SK-N-DZ (cell line): Measurements from ENCODE around the gene ADRA2A.

Experiments used
- DNase-seq: peaks from one replicate; pipeline ENCODE4 v3.0.0-alpha.2; 2015; ENCODE audit warnings: low spot score

ADRA2A gene

DNA sequence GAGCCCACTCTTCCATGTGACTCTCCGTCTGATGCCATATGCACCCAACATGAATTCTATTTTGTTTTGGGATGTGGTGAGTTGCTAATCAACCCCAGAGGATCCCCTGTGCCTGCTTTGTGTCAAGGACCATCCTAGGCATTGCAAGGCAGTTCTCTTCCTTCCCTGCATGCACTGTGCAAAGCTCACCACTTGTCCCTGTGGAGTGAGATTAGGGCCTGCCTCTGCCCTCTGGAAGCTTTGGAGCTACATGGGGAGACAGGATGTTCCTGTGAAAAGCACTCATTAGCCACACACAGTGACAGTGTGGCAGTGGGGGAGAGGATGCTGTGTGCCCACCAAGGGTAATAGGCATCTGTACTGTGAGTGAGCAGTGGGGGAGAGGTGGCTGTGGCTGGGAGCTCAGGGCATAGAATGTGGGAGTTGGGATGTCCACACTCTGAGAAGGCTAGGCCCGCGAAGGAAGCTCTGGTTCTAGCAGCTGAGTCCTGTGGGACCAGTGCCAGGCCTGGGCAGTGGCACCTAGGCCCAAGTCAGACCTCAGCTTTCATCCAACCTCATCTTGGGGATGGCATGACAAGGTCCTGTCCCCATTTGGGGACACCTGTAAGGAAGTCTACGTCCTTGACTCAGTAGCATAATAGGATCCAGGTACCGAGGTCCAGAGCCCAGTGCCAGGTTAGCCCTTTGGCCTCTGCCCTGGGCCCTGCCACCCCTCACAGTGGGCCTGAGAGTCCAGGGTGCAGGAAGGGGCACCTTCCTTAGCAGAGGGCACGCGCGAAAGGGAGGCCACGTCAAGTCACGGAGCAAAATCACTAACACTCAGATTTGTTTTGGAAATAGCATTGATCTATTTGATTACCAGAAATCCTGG, 6.6 kb downstream of the ADRA2A start:
- DNase-seq = peak; percentile 25

DNA sequence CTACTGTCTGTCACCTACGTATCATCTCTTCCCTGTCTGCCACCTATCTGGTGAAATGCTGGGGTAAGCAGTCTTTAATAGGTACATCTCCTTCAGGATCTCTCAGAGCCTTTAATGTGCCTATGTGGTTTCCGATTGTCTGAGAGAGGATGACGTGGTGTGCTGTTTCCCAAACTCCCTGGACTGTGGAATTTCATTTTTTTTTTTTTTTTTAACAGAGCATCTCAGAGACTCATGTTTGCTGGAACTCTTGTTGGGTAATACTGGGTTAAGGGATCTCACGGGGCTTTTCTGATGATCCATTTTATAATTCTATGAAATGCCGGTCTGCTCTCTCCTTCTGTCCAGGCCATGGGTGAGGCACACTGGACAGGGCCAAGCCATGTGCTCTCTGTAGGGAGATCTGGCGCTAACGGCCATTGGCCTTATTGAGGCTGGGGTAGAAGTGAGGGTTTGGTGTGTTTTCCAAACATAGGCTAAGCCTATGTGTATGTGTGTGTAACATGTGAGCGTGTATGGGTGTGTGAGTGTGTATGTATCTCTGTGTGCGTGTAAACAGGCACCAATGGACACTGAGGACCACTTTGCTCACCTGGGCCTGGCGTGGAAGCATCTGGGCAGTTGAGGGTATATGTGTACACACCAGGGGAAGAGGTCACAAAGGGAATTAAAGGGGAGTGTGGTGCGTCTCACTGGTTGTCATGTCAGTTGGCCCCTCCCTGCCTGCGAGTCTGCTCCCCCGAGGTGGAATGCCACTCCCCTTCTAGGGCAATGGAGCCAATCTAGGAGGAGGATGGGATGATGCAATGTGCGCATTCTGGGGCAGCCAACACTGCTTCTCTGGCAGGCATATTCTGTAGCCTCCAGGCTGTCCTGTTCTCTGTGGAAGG, 7.8 kb downstream of the ADRA2A start:
- DNase-seq = no peak

DNA sequence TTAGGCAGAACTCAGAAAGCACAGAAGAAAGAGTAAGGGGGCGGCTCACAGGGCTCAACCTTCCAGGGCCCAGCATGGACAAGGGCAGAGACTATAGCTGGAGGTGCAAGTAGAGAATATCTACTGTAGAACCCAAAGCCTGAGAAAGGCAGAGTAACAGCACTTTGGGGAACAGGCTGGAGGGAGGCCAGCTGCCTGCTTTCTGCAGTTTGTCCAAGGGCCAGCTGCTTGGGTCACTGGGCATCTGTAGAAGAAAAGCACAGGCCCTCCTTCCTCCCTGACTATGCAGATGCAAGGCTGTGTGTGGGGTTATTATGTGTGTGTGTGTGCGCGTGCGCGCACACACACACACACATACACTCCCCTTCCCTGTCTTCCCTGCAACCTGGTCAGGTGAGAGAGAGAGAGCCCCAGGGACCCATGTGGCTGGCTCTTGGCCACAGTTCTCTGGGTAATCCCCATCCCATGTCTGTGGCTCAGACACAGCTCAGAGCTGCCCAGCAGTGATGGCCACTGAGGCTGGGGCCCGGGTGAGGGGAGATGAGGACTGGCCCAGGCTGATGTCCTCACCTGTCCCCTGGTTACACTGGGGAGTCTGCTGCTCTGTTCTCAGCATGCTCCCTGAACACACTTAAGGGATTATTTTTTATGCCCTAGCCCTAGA, 9.0 kb downstream of the ADRA2A start:
- DNase-seq = no peak

DNA sequence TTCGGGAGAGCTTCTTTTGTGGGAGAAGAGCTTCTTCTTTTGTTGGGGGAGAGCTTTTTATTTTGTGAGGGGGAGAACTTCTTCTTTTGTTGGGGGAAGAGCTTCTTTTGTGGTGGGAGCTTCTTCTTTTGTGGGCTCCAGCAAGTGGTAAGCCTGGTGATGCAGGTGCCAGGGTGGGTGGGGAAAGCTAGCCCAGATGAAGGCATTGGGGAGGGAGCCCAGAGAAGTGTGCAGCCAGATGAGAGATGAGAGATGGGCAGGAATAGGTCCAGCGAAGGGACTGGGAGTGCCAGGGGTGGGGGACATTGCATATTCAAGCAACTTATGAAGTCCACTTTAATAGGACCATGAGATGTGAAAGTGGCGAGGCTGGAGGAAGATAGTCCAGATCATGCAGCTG, 9.7 kb downstream of the ADRA2A start:
- no peak for DNase-seq

DNA sequence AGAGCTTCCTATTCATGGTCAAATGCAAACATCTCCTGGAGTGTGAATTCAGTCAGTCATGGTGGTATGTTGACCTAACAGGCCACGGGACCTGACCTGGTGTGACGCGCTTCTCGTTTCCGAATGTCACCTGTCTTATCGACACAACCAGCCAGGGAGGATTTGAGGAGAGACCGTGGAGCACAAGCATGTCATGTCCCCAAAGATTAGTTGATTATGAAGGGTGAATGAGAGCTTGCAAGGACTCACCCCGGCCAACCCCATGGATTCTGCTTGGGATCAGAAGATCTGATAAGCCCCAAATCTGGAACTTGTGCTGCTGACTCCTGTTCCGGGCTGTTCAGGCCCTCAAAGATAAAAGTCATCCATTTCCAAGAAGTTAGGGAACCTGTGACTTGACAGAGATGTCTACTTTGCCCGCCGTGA, 10.5 kb downstream of the ADRA2A start:
- DNase-seq = no peak

DNA sequence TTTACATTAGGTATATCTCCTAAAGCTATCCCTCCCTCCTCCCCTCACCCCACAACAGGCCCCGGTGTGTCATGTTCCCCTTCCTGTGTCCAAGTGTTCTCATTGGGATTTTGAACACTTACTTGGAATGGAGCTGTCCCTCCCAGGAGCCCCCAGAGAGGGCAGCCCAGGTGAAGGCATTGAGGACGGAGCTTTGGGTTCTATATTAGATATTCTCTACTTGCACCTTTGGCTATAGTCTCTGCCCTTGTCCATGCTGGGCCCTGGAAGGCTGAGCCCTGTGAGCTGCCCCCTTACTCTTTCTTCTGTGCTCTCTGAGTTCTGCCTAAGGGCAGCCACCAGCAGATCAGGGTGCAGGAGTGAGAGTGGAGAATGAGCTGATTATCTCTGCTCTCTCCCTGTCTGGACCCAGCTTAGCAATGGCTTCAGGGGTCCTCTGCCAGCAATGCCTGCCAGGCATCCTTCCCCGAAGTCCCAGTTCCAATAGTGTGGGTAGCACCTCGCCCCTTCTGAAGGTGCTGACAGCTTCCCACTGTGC, 11.2 kb downstream of the ADRA2A start:
- no peak for DNase-seq

DNA sequence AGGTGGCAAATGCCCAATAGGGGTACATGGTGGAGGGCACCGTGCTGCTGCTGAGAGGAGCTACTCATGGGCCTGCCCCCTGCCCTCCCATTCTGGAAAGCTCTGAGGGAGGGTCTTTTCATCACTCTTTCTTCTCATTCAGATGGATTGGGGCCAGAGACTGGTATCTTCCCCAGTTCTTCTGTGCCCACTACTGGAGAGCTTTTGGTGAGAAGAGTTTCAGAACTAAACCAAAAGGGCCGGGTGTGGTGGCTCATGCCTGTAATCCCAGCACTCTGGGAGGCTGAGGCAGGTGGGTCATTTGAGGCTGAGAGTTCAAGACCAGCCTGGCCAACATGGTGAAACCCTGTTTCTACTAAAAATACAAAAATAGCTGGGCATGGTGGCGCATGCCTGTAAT, 12.5 kb downstream of the ADRA2A start:
- DNase-seq = no peak

DNA sequence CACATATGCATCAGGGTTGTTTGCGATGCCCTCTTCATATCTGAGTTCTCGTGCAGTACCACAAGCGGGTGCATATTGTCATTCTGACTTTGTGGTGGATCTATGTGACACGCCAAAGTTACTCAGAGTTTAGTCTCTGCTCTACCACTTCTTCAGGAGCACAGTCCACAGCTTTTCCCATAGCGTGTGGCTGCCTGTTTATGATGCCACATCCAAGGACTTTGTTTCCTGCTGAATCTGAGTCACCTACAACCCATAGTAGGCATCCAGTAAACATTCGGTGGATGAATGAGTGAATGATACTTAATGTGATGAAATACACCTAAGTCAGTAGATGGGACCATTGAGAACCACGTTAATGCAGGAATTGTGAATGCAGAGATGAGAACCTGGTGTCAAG, 15.0 kb downstream of the ADRA2A start:
- no peak for DNase-seq

DNA sequence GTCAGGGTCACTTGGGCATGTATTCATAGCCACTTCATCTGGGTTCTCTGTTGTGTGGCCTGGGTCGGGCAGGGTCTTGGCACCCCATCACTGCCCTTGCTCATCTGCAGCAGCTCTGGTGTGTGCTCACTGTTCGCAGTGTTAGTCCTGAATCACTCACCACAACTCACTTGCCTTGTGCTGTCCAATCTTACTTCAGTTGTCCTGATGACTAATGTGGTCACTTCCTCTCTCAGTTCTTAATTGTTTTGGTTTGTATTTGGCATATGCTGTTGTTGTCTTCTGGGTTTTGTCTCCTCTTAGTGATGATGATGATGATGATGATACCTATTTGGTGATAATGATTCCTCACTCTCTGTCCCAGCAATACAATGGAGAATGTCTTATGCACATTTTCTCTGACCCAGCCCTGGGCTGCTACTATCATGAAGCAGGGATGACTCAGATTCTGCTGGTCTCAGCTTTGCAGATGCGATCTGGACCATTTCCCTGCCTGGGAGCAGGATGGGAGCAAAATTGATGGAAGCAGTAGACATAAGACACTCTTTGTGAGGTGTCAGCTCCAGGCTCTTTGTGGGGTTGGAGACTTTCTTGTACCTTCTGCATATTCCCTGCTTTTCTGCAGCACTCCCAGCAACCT, 17.0 kb downstream of the ADRA2A start:
- no peak for DNase-seq

DNA sequence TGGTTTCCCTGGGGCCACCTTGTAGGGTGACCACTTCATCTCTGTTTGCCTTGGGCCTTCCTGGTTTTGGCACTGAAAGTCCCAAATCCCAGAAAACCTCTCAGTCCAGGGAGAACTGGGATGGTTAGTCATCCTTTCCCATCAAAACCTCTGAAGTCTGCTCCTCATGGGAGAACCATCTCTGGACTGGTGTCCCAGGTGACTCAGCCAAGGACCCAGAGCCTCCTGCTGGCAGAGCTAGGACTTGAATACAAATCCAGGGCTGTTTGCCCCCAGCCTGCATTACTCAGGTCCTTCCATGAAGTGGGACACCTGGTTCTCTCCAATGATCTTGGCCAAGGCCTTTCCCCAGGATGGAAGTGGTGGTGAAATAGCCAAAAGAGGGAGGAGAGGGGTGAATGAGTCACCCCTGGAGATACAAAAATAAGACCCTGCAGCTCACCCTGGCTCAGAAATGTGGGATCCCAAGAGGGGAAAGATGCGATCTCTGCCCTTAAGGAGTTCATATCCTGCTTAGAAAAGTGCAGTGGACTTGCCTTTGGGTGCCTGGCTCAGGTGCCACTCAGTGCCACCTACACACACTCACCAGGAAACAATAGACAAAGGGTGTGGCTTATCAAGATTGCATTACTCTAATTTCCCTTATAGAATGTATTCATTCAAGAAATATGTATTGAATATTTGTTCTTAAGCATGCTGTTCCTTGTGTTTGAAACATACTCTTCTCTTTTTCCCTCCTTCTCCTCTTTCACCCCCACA, 22.0 kb downstream of the ADRA2A start:
- no peak for DNase-seq

DNA sequence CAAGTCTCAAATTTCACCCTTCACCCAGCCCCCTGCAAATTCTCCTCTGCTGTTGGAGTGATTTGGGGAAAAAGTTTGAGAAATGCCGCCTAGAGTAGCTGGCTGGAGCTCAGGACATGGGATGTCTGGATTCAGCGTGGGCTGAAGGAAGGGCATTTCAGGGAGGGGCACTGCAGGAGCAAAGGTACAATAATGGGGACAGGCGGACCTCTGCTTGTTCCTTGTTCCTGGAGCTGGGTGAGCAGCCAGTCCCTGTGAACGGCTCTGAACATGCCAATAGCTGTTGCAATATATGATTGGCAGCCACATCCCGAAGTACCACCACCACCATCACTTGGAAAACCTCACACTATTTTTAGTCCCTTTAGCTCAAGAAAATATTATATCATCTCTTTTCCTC, 23.4 kb downstream of the ADRA2A start:
- no peak for DNase-seq

DNA sequence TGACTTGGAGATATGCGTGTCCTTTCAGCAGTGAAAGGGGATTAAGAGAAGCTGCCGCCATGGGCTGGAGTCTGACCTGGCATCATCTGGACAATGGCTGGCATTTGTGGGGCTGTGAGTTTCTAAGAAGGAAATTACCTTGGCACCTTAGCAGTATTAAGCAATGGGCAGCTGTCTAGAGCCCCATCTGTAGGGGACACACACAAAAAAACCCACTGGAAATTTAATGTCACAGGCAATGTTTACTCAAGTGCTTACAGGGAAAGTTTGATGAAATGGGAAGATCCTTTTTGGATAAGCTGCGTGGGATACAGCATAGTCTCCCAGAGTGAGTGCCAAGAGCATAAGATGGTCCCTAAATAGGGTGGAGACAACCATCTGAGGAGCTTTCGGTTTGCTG, 25.0 kb downstream of the ADRA2A start:
- no peak for DNase-seq

DNA sequence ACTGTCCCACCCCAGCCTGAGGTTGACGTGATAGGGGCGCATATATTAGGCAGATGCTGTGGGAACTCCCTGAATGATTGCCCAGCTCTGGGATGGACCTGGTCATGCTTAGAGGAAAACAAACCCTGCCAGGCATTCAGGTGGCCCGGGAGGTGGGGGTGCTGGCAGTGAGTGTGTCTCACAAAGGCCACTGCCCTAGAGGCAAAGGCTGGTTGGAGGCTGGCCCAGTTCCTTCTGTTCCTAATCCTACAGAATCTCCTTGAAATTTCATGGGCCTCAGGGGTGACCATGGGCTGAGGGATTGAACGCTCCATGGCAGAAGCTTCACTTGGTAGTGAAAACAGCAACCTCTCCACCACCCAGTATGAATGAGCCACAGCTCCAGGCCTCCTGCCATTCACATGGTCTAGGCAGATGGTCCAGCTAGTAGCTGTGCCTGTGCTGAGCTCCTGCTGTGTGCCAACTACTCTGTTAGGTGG, 25.6 kb downstream of the ADRA2A start:
- DNase-seq = no peak

DNA sequence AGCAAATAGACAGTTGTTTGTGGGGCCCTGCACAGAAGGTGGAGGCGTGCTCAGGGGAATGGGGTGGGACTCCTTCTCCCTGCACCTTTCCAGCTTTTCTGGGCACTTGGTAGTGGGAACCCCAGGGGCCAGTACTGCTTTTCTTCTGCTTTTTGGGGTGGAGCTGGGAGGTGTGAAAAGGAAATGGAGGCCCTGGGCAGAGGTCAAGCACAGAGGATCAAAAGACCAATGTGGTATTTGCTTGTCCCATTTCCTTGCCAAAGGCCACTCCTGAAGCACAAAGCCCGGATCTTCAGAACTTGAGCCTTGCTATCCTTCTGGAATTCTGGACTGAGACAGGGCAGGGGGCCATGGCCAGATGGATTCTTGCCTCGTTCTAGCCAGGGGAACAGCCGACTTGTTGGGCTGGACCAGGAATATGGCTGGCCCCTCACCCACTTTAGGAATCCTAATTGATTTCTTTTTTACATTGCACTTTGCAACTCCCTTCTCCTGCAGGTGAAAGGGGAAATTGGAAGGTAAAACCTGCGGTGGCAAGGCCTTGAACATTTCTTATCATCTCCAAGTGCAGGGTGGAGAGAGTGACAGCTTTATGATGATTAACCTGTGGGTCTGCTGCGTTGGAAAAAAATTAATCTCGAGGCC, 26.5 kb downstream of the ADRA2A start:
- DNase-seq = no peak

DNA sequence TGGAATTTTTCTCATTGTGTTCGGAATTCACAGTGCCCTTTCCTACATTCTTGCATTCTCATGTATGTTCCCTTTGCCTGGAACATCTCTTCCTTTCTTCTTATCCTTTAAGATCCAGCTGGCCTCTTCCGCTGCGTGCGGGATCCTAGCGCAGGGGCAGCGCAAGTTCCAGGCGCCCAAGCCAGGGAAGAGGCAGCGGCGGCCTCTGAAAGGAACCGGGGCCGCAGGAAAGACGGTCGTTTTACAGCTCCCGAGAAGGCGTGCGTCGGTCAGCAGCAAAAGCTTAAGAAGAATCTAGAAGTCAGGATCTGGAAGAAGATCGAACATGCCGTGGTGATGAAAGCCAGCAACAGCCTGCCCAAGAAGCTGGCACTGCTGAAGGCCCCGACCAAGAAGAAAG, 28.0 kb downstream of the ADRA2A start:
- DNase-seq = no peak

DNA sequence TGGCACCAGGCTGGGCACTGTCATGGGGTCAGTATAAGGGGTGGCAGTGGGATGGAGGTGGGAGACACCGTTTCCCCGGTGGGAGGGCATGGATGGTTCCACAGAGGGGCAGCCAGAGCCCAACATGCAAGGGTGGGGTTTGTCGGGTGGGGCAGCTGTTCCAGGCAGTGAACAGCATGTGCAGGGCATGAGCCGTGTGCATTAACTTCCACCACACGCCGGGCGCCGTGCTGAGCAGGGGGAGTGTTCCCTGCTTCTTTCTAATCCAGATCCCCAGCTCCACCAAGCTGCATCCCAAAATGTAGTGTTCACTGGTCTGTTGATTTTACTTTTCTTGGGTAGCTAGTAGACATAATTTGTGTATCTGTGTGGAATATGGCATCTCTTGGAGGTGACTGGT, 29.3 kb downstream of the ADRA2A start:
- no peak for DNase-seq

DNA sequence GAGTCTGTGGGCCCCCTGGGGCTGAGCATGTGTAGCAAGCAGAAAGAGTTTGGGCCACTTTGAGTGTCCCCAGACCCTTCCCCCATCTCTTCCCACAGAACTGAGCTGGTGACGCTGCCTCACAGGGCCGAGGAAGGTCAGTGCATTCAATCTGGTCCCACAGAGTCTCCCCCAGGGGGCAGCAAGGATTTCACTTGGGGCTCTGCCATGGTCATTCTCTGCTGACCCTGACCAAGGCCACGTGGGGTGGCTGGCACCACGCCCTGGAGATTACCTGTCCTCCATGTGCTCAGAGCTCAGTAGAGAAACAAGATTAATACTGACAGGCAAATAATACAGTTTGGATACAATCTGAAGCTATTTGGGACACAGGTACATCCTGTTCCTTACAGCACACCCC, 30.2 kb downstream of the ADRA2A start:
- no peak for DNase-seq

DNA sequence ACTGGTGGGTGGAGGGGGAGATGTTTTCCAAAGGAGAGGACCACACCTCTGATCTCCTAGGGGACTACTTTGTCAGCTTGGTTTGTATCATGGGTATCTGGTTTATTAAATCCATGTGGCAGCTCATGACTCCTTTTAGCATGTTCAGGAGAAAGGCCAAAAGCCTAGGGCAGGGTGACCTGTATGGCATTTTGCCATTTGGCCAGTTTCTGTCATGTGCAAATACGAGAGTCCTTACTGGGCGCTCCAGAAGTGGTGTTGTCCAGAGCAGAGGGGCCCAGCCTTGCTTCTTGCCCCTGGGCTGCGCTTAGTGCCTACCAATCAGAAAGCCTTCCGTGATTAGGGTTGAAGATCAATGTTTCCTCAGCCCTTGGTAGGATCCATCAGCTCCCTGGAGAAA, 31.0 kb downstream of the ADRA2A start:
- DNase-seq = no peak

DNA sequence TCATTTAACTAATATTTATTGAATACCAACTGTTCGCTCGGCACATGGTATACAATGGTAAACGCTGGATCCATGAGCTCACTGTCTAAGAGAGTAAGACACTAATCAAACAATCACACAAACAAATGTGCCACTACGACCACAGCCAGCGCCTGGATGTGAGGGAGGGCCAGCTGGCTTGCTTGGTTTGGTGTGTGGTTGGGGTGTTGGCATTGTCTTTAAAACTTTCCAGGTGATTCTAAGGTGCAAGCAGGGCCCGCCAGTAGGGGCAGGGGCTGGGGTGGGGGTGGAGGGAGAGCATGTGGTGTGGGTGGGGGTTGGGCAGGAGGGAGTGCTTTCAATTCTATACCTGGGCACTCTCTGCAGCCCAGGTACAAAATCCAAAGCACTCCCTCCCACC, 31.6 kb downstream of the ADRA2A start:
- no peak for DNase-seq
